IMR-90 (cell line): ENCODE results near the gene CIDEC. TPM values are rescaled to one million over a fixed set of nuclear protein-coding genes. Genes with fewer than 3 reads are reported as not detected.

Source experiments
- ATAC-seq: fragments of 200-7000 bp; cut with Tn5 transposase; 2 replicates; pipeline ENCODE4 v1.9.1; 2020; ENCODE audit warnings: low read depth, mild to moderate bottlenecking, moderate library complexity
- BruUV-seq: library from RNA; stranded (reverse); fragments of 400-500 nt; replicated peaks from 2 replicates; lab custom pipeline; 2021; lab: Mats Ljungman, UMichigan
- CTCF ChIA-PET: fragments of 300-600 bp; formaldehyde crosslinking; extraction: SDS; loops from one replicate; lab custom pipeline; 2021; ENCODE audit warnings: antibody characterized with exemption; lab: Yijun Ruan, JAX
- POLR2A ChIA-PET: fragments of 300-600 bp; sonication (Branson Sonifier 250); formaldehyde crosslinking; loops from one replicate; lab custom pipeline; 2022; ENCODE audit warnings: antibody characterized with exemption; ENCODE audit not compliant: unreplicated experiment; lab: Charles Lee
- DNase-seq: peaks from one replicate; pipeline ENCODE4 v3.0.0; 2013
- H2AFZ ChIP-seq: replicated peaks from 2 replicates; pipeline ENCODE3; 2013; ENCODE audit warnings: low read length, mild to moderate bottlenecking; ENCODE audit not compliant: poor library complexity
- H2AK5ac ChIP-seq: 2 replicates; pipeline ENCODE4 v1.6.1; 2013; ENCODE audit warnings: low read depth, low read length, inconsistent platforms
- H2AK9ac ChIP-seq: replicated peaks from 2 replicates; pipeline ENCODE3; 2013; ENCODE audit warnings: mild to moderate bottlenecking, low read depth, low read length, moderate library complexity; ENCODE audit not compliant: poor library complexity
- H2BK120ac ChIP-seq: 2 replicates; pipeline ENCODE4 v1.6.1; 2013; ENCODE audit warnings: low read depth, low read length, inconsistent platforms
- H2BK15ac ChIP-seq: 3 replicates; pipeline ENCODE4 v1.6.1; 2013; ENCODE audit warnings: low read depth, low read length, inconsistent platforms
- H2BK20ac ChIP-seq: 2 replicates; pipeline ENCODE4 v1.6.1; 2013; ENCODE audit warnings: low read depth, mild to moderate bottlenecking, inconsistent platforms, low read length, moderate library complexity
- H2BK5ac ChIP-seq: 2 replicates; pipeline ENCODE4 v1.6.1; 2013; ENCODE audit warnings: mild to moderate bottlenecking, low read depth, low read length, inconsistent platforms; ENCODE audit not compliant: poor library complexity, severe bottlenecking
- H3K14ac ChIP-seq: replicated peaks from 2 replicates; pipeline ENCODE4 v1.6.1; 2013; ENCODE audit warnings: low read depth, low read length, inconsistent platforms
- H3K18ac ChIP-seq: 2 replicates; pipeline ENCODE4 v1.6.1; 2013; ENCODE audit warnings: low read depth, low read length, control low read depth
- H3K23ac ChIP-seq: 2 replicates; pipeline ENCODE4 v1.6.1; 2013; ENCODE audit warnings: low read depth, low read length, inconsistent platforms
- H3K27ac ChIP-seq: 2 replicates; pipeline ENCODE4 v1.5.1; 2013; ENCODE audit warnings: mild to moderate bottlenecking, control low read depth, low read length; ENCODE audit not compliant: insufficient read depth
- H3K27me3 ChIP-seq: 2 replicates; pipeline ENCODE4 v1.6.1; 2013; ENCODE audit warnings: low read length; ENCODE audit not compliant: control insufficient read depth, insufficient read depth
- H3K36me3 ChIP-seq: 2 replicates; pipeline ENCODE4 v1.6.1; 2013; ENCODE audit warnings: low read length, mixed read lengths; ENCODE audit not compliant: control insufficient read depth, insufficient read depth
- H3K4ac ChIP-seq: 2 replicates; pipeline ENCODE4 v1.6.1; 2013; ENCODE audit warnings: low read depth, low read length, inconsistent platforms
- H3K4me1 ChIP-seq: 2 replicates; pipeline ENCODE4 v1.6.1; 2013; ENCODE audit warnings: low read length, mixed read lengths; ENCODE audit not compliant: control insufficient read depth, insufficient read depth
- H3K4me2 ChIP-seq: 2 replicates; pipeline ENCODE4 v1.6.1; 2013; ENCODE audit warnings: low read depth, mild to moderate bottlenecking, control low read depth, low read length, moderate library complexity
- H3K4me3 ChIP-seq: 2 replicates; pipeline ENCODE4 v1.5.1; 2013; ENCODE audit warnings: low read depth, mild to moderate bottlenecking, control low read depth, low read length, moderate library complexity; ENCODE audit not compliant: insufficient read depth
- H3K56ac ChIP-seq: 2 replicates; pipeline ENCODE4 v1.6.1; 2013; ENCODE audit warnings: low read length, inconsistent platforms; ENCODE audit not compliant: insufficient read depth; ENCODE audit errors: extremely low read depth
- H3K79me1 ChIP-seq, 2 experiments: 2 replicates each; pipeline ENCODE4 v1.6.1; 2013; ENCODE audit warnings: low read length in 2 of 2, inconsistent platforms in 1 of 2, low read depth in 1 of 2
- H3K9ac ChIP-seq: 2 replicates; pipeline ENCODE4 v1.6.1; 2013; ENCODE audit warnings: low read depth, low read length, control low read depth
- H3K9me1 ChIP-seq: 2 replicates; pipeline ENCODE4 v1.6.1; 2013; ENCODE audit warnings: low read length, inconsistent platforms; ENCODE audit not compliant: insufficient read depth
- H3K9me3 ChIP-seq: 2 replicates; pipeline ENCODE4 v1.6.1; 2013; ENCODE audit warnings: low read length; ENCODE audit not compliant: control insufficient read depth, insufficient read depth
- H4K20me1 ChIP-seq: 2 replicates; pipeline ENCODE4 v1.6.1; 2013; ENCODE audit warnings: low read length, inconsistent platforms; ENCODE audit not compliant: insufficient read depth
- H4K5ac ChIP-seq: 2 replicates; pipeline ENCODE4 v1.6.1; 2013; ENCODE audit warnings: mild to moderate bottlenecking, low read depth, low read length, control low read depth
- H4K8ac ChIP-seq, 2 experiments: 2 replicates each; pipeline ENCODE4 v1.6.1; 2013; ENCODE audit warnings: low read depth in 2 of 2, low read length in 2 of 2, control low read depth in 1 of 2, inconsistent platforms in 1 of 2
- H4K91ac ChIP-seq: 2 replicates; pipeline ENCODE4 v1.6.1; 2013; ENCODE audit warnings: low read depth, low read length, inconsistent platforms; ENCODE audit not compliant: insufficient read depth
- BHLHE40 ChIP-seq: fragments of 150-350 bp; IDR thresholded peaks from 2 replicates; pipeline ENCODE4 v1.6.1; 2016; ENCODE audit warnings: mild to moderate bottlenecking, low read depth, low read length
- CEBPB ChIP-seq: IDR thresholded peaks from 2 replicates; pipeline ENCODE4 v1.6.1; 2012; ENCODE audit warnings: low read depth, low read length, improper control_type of control experiment
- CHD1 ChIP-seq: IDR thresholded peaks from 2 replicates; pipeline ENCODE4 v1.6.1; 2012; ENCODE audit warnings: low read depth, low read length, improper control_type of control experiment
- CTCF ChIP-seq: conservative IDR thresholded peaks from 2 replicates; pipeline ENCODE4 v1.5.1; 2012; ENCODE audit warnings: mild to moderate bottlenecking, low read depth, low read length, improper control_type of control experiment
- ELK1 ChIP-seq: fragments of 150-350 bp; IDR thresholded peaks from 2 replicates; pipeline ENCODE4 v1.6.1; 2016; ENCODE audit warnings: low read depth, mild to moderate bottlenecking, low read length, moderate library complexity, borderline replicate concordance
- FOS ChIP-seq: fragments of 150-350 bp; IDR thresholded peaks from 2 replicates; pipeline ENCODE4 v1.6.1; 2016; ENCODE audit warnings: low read depth, low read length
- MAFK ChIP-seq: IDR thresholded peaks from 2 replicates; pipeline ENCODE4 v1.6.1; 2012; ENCODE audit warnings: low read depth, low read length, improper control_type of control experiment
- MAZ ChIP-seq: IDR thresholded peaks from 2 replicates; pipeline ENCODE4 v1.6.1; 2012; ENCODE audit warnings: low read depth, mild to moderate bottlenecking, low read length, improper control_type of control experiment, moderate library complexity, borderline replicate concordance
- MXI1 ChIP-seq: IDR thresholded peaks from 2 replicates; pipeline ENCODE4 v1.6.1; 2012; ENCODE audit warnings: low read depth, mild to moderate bottlenecking, low read length, moderate library complexity, borderline replicate concordance
- NFE2L2 ChIP-seq: fragments of 150-350 bp; IDR thresholded peaks from 2 replicates; pipeline ENCODE4 v1.6.1; 2016; ENCODE audit warnings: low read depth, mild to moderate bottlenecking, low read length
- POLR2A ChIP-seq: IDR thresholded peaks from 2 replicates; pipeline ENCODE4 v1.6.1; 2012; ENCODE audit warnings: mild to moderate bottlenecking, low read depth, low read length
- RAD21 ChIP-seq: IDR thresholded peaks from 2 replicates; pipeline ENCODE4 v1.6.1; 2012; ENCODE audit warnings: low read length, improper control_type of control experiment
- RFX5 ChIP-seq: IDR thresholded peaks from 2 replicates; pipeline ENCODE4 v1.8.0; 2012; ENCODE audit warnings: low read depth, mild to moderate bottlenecking, low read length, moderate library complexity
- SMC3 ChIP-seq: fragments of 150-350 bp; IDR thresholded peaks from 2 replicates; pipeline ENCODE4 v1.6.1; 2016; ENCODE audit warnings: low read depth, mild to moderate bottlenecking, antibody characterized with exemption, low read length, moderate library complexity
- WGBS, 2 experiments: methylation state at CpG; one replicate each; pipeline versions ENCODE4 v1.1.5 to v1.1.7; 2013; ENCODE audit warnings: missing lambda C conversion rate in 2 of 2; ENCODE audit not compliant: insufficient read length in 1 of 2; ENCODE audit errors: extremely low coverage in 2 of 2; 5-methylcytosine and 5-hydroxymethylcytosine counted together
- dilution Hi-C: fragments of 300-500 bp; cut with HindIII; formaldehyde crosslinking; loops from one replicate; pipeline ENCODE4 v1.14.3; 2018; ENCODE audit warnings: low sequenced_read_pairs; ENCODE audit not compliant: unreplicated experiment
- in situ Hi-C: fragments of 300-500 bp; cut with MboI; formaldehyde crosslinking; loops from 3 replicates; pipeline ENCODE4 v1.14.3; 2019; ENCODE audit warnings: low sequenced_read_pairs, inconsistent platforms, mixed read lengths
- intact Hi-C: fragments of 100-400 bp; cut with micrococcal nuclease; formaldehyde crosslinking; loops from 2 replicates; pipeline ENCODE4 v1.10.0; 2022
- polyA plus RNA-seq, 3 experiments: library from polyadenylated mRNA; depleted of rRNA; stranded (reverse); fragments of >200 nt; gene quantifications; 2 replicates each; pipeline ENCODE4 v1.2.3, GENCODE V29; 2012; ENCODE audit warnings: low replicate concordance in 1 of 3
- total RNA-seq: library from RNA; depleted of rRNA; stranded (reverse); fragments of >200 nt; gene quantifications from 2 replicates; pipeline ENCODE4 v1.2.3, GENCODE V29; 2012
- TF ChIP-seq, protein P1 (sequence below): fragments of 150-350 bp; IDR thresholded peaks from 2 replicates; pipeline ENCODE4 v1.6.1; 2017; ENCODE audit warnings: mild to moderate bottlenecking, antibody characterized with exemption, low read length, low read depth

Gene CIDEC
- total and polyA plus RNA-seq, 2 of the 4 experiments (the other 2 are of a cell fraction): 0.09 TPM; not detected in 1

GRCh38 chr3:9834520-9835380, 45.3 kb downstream of the CIDEC start:
- CTCF ChIA-PET: no interaction called here
- Histone ChIP-seq H2BK15ac (no peak overlapping the region), H3K27ac (no peak overlapping the region), H2BK20ac (no peak overlapping the region), H3K4me2 (no peak overlapping the region), H3K9ac (no peak overlapping the region), H2BK5ac (no peak overlapping the region), H2AK9ac (no peak overlapping the region), H2AK5ac (no peak overlapping the region), H4K5ac (no peak overlapping the region), H3K36me3 (peaks cover 48% of the 10 kb centered on the region), H3K4me1 (no peaks in the 10 kb centered on the region), H3K79me1 (no peaks in the 10 kb centered on the region; a peak in 2 of 4 replicates), H3K9me3 (no peaks in the 10 kb centered on the region), H3K18ac (no peak overlapping the region), H3K56ac (no peak overlapping the region), H2AFZ (no peak overlapping the region), H4K8ac (no peak overlapping the region), H3K27me3 (no peaks in the 10 kb centered on the region), H4K20me1 (no peaks in the 10 kb centered on the region; the same call in 1 of the 2 replicates), H3K23ac (no peak overlapping the region), H4K91ac (no peak overlapping the region), H3K14ac (no peak overlapping the region), H3K4ac (no peak overlapping the region), H3K4me3 (no peak overlapping the region), H3K9me1 (no peaks in the 10 kb centered on the region), H2BK120ac (no peak overlapping the region)
- 88% methylated on average over 3 of the region's 18 CpGs; no CpG with 5 or more reads in 1 of the 2 experiments for WGBS, 2 experiments
- BruUV-seq: no TSS peak
- POLR2A ChIA-PET: interaction anchor here (0.8 kb wide), 1 partner anchor 9 kb away, joined by 3 read pairs; no protein-coding TSS in a partner anchor
- in situ Hi-C loops: no loop called here
- dilution Hi-C loops: no loop called here
- ATAC-seq (no peak), DNase-seq (no peak)
- intact Hi-C loops: no loop called here
- TF ChIP-seq FOS (no peak), BHLHE40 (no peak), RAD21 (no peak), CHD1 (no peak), MAFK (no peak), CEBPB (no peak), NFE2L2 (no peak), ELK1 (no peak), POLR2A (no peak), CTCF (no peak), RFX5 (no peak), SMC3 (no peak), MXI1 (no peak), MAZ (no peak)
- TF ChIP-seq, protein P1, sequence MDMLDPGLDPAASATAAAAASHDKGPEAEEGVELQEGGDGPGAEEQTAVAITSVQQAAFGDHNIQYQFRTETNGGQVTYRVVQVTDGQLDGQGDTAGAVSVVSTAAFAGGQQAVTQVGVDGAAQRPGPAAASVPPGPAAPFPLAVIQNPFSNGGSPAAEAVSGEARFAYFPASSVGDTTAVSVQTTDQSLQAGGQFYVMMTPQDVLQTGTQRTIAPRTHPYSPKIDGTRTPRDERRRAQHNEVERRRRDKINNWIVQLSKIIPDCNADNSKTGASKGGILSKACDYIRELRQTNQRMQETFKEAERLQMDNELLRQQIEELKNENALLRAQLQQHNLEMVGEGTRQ: no peak
